T47D (cell line): Measurements from ENCODE around the gene NDFIP1.
A peak's percentile ranks its signal among the peaks of the same experiment; 100 is the strongest.
"Not testable (repeated sequence)": the region's sequence is repeated elsewhere in the genome, so short reads cannot be mapped to it uniquely, and the experiment has no call there.

Experiments used
- DNase-seq, 2 experiments: peaks; one replicate each; pipeline versions ENCODE4 v3.0.0 to v3.0.0-alpha.2; 2011 to 2012; ENCODE audit warnings: low read depth in 1 of 2, low spot score in 1 of 2
- JUND ChIP-seq: IDR thresholded peaks from 2 replicates; pipeline ENCODE4 v1.6.1; 2012; ENCODE audit warnings: low read depth
- in situ Hi-C: cut with HindIII; loops from 2 replicates; pipeline ENCODE4 v1.10.0; 2016; ENCODE audit warnings: low sequenced_read_pairs, low pct_unique_long_range_greater_than_20kb

Gene NDFIP1

GRCh38 chr5:142179776-142180387, 71.3 kb downstream of the NDFIP1 start:
- DNase-seq, result no peak
- in situ Hi-C loops, result no loop called here
- no peak for TF ChIP-seq JUND

- TF ChIP-seq JUND, result no peak
- no peak for DNase-seq
- in situ Hi-C loops, result no loop called here
Observed at GRCh38 chr5:142181096-142181495, 72.5 kb downstream of the NDFIP1 start.

- TF ChIP-seq JUND, result no peak
- in situ Hi-C loops, result no loop called here
- DNase-seq, result no peak
Observed at GRCh38 chr5:142181547-142182163, 73.1 kb downstream of the NDFIP1 start.

GRCh38 chr5:142182840-142183239, 74.3 kb downstream of the NDFIP1 start:
- TF ChIP-seq JUND, result no peak
- in situ Hi-C loops, result no loop called here
- DNase-seq, result no peak

GRCh38 chr5:142183561-142183960, 75.0 kb downstream of the NDFIP1 start:
- DNase-seq, result no peak
- in situ Hi-C loops, result no loop called here
- no peak for TF ChIP-seq JUND

- in situ Hi-C loops, result no loop called here
- no peak for TF ChIP-seq JUND
- DNase-seq, result no peak
Observed at GRCh38 chr5:142184988-142185387, 76.4 kb downstream of the NDFIP1 start.

- in situ Hi-C loops, result no loop called here
- TF ChIP-seq JUND, result no peak
- DNase-seq, result no peak
Observed at GRCh38 chr5:142186514-142186856, 77.9 kb downstream of the NDFIP1 start.

GRCh38 chr5:142186857-142187594, 78.4 kb downstream of the NDFIP1 start:
- no peak for TF ChIP-seq JUND
- in situ Hi-C loops, result no loop called here
- no peak for DNase-seq

GRCh38 chr5:142188691-142189090, 80.1 kb downstream of the NDFIP1 start:
- in situ Hi-C loops, result not testable (repeated sequence)

GRCh38 chr5:142189813-142190212, 81.2 kb downstream of the NDFIP1 start:
- in situ Hi-C loops, result no loop called here
- TF ChIP-seq JUND, result no peak
- no peak for DNase-seq

More at GRCh38 chr5:142188691-142189090, 80.1 kb downstream of the NDFIP1 start:
- not testable (repeated sequence) for DNase-seq

GRCh38 chr5:142191776-142192175, 83.2 kb downstream of the NDFIP1 start:
- no peak for TF ChIP-seq JUND
- in situ Hi-C loops, result no loop called here
- DNase-seq, result peak in 1 of 2 experiments; percentile 38

GRCh38 chr5:142192286-142193113, 83.9 kb downstream of the NDFIP1 start:
- in situ Hi-C loops, result no loop called here
- no peak for TF ChIP-seq JUND
- peak in 1 of 2 experiments; percentile 70 for DNase-seq

GRCh38 chr5:142193114-142193428, 84.5 kb downstream of the NDFIP1 start:
- DNase-seq, result no peak
- in situ Hi-C loops, result no loop called here
- no peak for TF ChIP-seq JUND
